Heart right ventricle (tissue), 16 donors: ENCODE data around the gene ARL16. TPM values are rescaled to one million over a fixed set of nuclear protein-coding genes. Genes with fewer than 3 reads are reported as not detected.

ENCODE experiments used
- ATAC-seq, 8 donors: fragments of 200-7000 bp; cut with Tn5 transposase; one replicate each; pipeline ENCODE4 v1.9.1; 2020; ENCODE audit warnings: mild to moderate bottlenecking in 8 of 8, moderate library complexity in 8 of 8, moderate number of reproducible peaks in 1 of 8
- DNase-seq, 2 donors: peaks; one replicate each; pipeline ENCODE4 v3.0.0-alpha.2; 2020
- H3K27ac ChIP-seq, 10 donors: fragments of 200-600 bp; sonication (generic) in 2 of 10; one replicate each; pipeline versions ENCODE4 v1.5.0 to v1.8.0; 2020 to 2022; ENCODE audit warnings: mild to moderate bottlenecking in 3 of 10
- H3K27me3 ChIP-seq, 7 donors: fragments of 200-600 bp; one replicate each; pipeline ENCODE4 v1.8.0; 2021 to 2022; ENCODE audit warnings: mild to moderate bottlenecking in 2 of 7
- H3K36me3 ChIP-seq, 9 donors: fragments of 200-600 bp; sonication (generic) in 1 of 9; one replicate each; pipeline versions ENCODE4 v1.5.0 to v1.8.0; 2020 to 2022; ENCODE audit warnings: mild to moderate bottlenecking in 2 of 9
- H3K4me1 ChIP-seq, 9 donors: fragments of 200-600 bp; sonication (generic) in 1 of 9; one replicate each; pipeline versions ENCODE4 v1.5.0 to v1.8.0; 2020 to 2022; ENCODE audit warnings: mild to moderate bottlenecking in 4 of 9
- H3K4me3 ChIP-seq, 10 donors: fragments of 200-600 bp; sonication (generic) in 2 of 10; one replicate each; pipeline versions ENCODE4 v1.5.0 to v1.8.0; 2020 to 2022; ENCODE audit warnings: mild to moderate bottlenecking in 7 of 10, moderate library complexity in 2 of 10
- H3K9me3 ChIP-seq, 11 donors: fragments of 200-600 bp in 10 of 11; sonication (generic) in 2 of 11; one replicate each; pipeline versions ENCODE4 v1.5.0 to v1.8.0; 2013 to 2022; ENCODE audit warnings: mild to moderate bottlenecking in 2 of 11, control low read depth in 1 of 11, moderate library complexity in 1 of 11
- WGBS, 2 donors: extraction: QIAGEN DNeasy Blood & Tissue Kit; methylation state at CpG; one replicate each; pipeline ENCODE4 v1.1.7; 2013; ENCODE audit warnings: inconsistent platforms in 1 of 2; 5-methylcytosine and 5-hydroxymethylcytosine counted together
- intact Hi-C, 10 donors: fragments of 100-400 bp; cut with DNase I; formaldehyde crosslinking; loops; one replicate each; pipeline versions ENCODE4 v1.11.1 to v1.14.2; 2022
- long read RNA-seq, 3 donors: library from polyadenylated mRNA; unstranded; transcript quantifications; one replicate each; pipeline ENCODE4 v2.0.0, GENCODE V29; 2020 to 2021
- polyA plus RNA-seq, 2 donors: library from polyadenylated mRNA; stranded (reverse); fragments of 200-250 nt; gene quantifications; one replicate each; pipeline ENCODE4 v1.2.3, GENCODE V29; 2013
- total RNA-seq, 10 donors: library from RNA; stranded (reverse); fragmentation: NEBNext Ultra II Directional in 3 of 10; extraction: Animal tissue kit (Norgen Biotek cat#: 25700) in 3 of 10; gene quantifications; one replicate each; pipeline versions ENCODE4 v1.2.1 to v1.2.4, GENCODE V29; 2021 to 2023
- TF ChIP-seq, protein P1 (sequence below), 9 donors: fragments of 200-600 bp; sonication (generic) in 2 of 9; IDR thresholded peaks; one replicate each; pipeline versions ENCODE4 v1.5.0 to v1.8.0; 2021 to 2022; ENCODE audit warnings: antibody characterized with exemption in 9 of 9, mild to moderate bottlenecking in 5 of 9, moderate library complexity in 1 of 9
- donor health status: Arrhythmogenic right ventricular cardiomyopathy.
- donor health status: ischemic (EF 13 %, LVEDD 7.1; RV severe dilation, severe dysfunction).
- donor health status: healthy with polysubstance abuse.
- donor health status: DM: no; HTN: yes; CAD: no.
- donor health status: DM: no; HTN: no; CAD: no.
- donor health status: ischemic (EF 25% LVEDD 6.9; RV normal size, moderate dysfunction).
- donor health status: ischemic (EF 25% LVEDD 5.7; RV mildly dilated, moderate dysfunction).
- donor health status: healthy.
- donor health status: DM: yes; HTN: yes; CAD: no.
- donor health status: Ischemic cardiomyopathy.
- donor health status: ischemic (EF 35%, LVEDD 5.7; RV mildly dilated, moderate dysfunction).
- donor health status: nonischemic (EF 11% LVEDD 7.7; RV severe dilation, severe dysfunction).
- donor health status: DM: yes; HTN: yes; CAD: no.
- donor health status: PGD.
- donor health status: ischemic (EF 29% LVEDD 5.4; RV normal size, mild dysfunction).
- donor health status: nonischemic (EF 23%, LVEDD 6.1; RV moderate dilation, normal function).

Gene ARL16, protein sequence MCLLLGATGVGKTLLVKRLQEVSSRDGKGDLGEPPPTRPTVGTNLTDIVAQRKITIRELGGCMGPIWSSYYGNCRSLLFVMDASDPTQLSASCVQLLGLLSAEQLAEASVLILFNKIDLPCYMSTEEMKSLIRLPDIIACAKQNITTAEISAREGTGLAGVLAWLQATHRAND
- total RNA-seq (10 to 100 TPM; 11.1 to 19.1 (median 15.7) TPM), polyA plus RNA-seq (10 to 100 TPM; 29.1 to 41.2 TPM)
- long read RNA-seq, donor 1, transcript ARL16-201 (5 exons, 1,227 nt), result major isoform, 7 of 17 reads
- long read RNA-seq, donor 1, partial matches to known transcripts, result 1 of 17 reads
- long read RNA-seq, donor 1, other reads (novel, unspliced or antisense), result 7 of 17 reads
- long read RNA-seq, donor 2, partial matches to known transcripts, result 2 of 14 reads
- long read RNA-seq, donor 2, other reads (novel, unspliced or antisense), result 7 of 14 reads
- long read RNA-seq, donor 3, transcript ARL16-201 (5 exons, 1,227 nt), result major isoform, 8 of 19 reads
- long read RNA-seq, donor 3, partial matches to known transcripts, result 0 of 19 reads
- long read RNA-seq, donor 3, other reads (novel, unspliced or antisense), result 3 of 19 reads

DNA sequence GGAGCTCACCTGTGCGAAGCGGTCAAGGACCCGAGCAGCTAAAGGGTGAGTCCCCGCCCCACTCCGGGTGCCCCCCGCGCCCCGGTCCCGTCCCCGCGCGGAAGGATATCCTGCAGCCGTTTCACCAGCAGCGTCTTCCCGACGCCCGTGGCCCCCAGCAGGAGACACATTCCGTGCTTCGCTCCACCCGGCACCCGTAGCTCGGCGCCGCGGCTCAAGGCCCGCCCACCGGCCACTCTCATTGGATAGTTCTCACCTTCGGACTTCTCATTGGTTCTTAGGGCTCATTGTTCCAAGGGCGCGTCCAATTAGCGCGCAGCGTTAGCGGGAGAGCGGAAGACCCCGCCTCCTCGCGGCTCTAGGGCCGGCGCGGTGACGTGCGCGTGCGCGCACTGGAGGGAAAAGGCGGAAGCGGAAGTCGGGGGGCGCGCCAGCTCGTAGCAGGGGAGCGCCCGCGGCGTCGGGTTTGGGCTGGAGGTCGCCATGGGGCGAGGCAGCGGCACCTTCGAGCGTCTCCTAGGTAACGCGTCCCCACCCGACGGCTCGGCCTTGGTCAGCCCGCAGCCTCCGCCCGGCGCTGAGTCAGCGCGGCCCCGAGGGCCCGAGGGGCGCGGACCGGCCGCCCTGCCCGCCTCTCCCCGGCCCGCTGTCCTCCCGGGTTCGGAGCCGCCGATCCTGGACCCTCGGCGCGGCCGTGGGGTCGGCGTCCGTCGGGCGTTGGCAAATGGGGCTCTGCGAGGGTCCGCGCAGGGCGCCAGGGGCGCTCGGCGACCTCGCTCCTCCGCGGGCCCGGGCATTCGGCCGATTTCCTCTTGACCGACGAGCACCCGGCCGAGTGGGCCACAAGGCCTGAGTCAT is at the start of gene ARL16, which contains the start of gene HGS:
Gene ARL16, minus strand, starts transcription at position 214 of the 858 bp plus-strand sequence. Its CDS starts 44 bp downstream, at position 170.
Gene HGS, plus strand, starts transcription at position 428 of the 858 bp plus-strand sequence. Its CDS starts 56 bp downstream, at position 484.
- Histone ChIP-seq H3K36me3 (peaks cover 0 to 52% (median 25%) of the 10 kb centered on the region in 9 donors), H3K9me3 (no peaks in the 10 kb centered on the region), H3K4me3 (peak within 1 kb of the TSS; percentile 71 to 100 (median 95)), H3K4me1 (peaks cover 15 to 57% (median 32%) of the 10 kb centered on the region in 9 donors), H3K27ac (peak within 1 kb of the TSS in 9 of 10 donors; percentile 74 to 96 (median 91)), H3K27me3 (no peaks in the 10 kb centered on the region)
- DNase-seq (peak; percentile 98), ATAC-seq (peak; percentile 95 to 99 (median 99))
- intact Hi-C loops, result loop anchor here in 1 of 10 donors (1.0 kb wide), 1 partner anchor 18 kb away; the partner anchor contains the start of genes CCDC137 and OXLD1
- WGBS, 2 donors, result 0 to 1% methylated on average over 97 to 112 of the region's 112 CpGs
- TF ChIP-seq, protein P1, sequence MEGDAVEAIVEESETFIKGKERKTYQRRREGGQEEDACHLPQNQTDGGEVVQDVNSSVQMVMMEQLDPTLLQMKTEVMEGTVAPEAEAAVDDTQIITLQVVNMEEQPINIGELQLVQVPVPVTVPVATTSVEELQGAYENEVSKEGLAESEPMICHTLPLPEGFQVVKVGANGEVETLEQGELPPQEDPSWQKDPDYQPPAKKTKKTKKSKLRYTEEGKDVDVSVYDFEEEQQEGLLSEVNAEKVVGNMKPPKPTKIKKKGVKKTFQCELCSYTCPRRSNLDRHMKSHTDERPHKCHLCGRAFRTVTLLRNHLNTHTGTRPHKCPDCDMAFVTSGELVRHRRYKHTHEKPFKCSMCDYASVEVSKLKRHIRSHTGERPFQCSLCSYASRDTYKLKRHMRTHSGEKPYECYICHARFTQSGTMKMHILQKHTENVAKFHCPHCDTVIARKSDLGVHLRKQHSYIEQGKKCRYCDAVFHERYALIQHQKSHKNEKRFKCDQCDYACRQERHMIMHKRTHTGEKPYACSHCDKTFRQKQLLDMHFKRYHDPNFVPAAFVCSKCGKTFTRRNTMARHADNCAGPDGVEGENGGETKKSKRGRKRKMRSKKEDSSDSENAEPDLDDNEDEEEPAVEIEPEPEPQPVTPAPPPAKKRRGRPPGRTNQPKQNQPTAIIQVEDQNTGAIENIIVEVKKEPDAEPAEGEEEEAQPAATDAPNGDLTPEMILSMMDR (IDR thresholded peaks at IDR 0.05), result no peak

DNA sequence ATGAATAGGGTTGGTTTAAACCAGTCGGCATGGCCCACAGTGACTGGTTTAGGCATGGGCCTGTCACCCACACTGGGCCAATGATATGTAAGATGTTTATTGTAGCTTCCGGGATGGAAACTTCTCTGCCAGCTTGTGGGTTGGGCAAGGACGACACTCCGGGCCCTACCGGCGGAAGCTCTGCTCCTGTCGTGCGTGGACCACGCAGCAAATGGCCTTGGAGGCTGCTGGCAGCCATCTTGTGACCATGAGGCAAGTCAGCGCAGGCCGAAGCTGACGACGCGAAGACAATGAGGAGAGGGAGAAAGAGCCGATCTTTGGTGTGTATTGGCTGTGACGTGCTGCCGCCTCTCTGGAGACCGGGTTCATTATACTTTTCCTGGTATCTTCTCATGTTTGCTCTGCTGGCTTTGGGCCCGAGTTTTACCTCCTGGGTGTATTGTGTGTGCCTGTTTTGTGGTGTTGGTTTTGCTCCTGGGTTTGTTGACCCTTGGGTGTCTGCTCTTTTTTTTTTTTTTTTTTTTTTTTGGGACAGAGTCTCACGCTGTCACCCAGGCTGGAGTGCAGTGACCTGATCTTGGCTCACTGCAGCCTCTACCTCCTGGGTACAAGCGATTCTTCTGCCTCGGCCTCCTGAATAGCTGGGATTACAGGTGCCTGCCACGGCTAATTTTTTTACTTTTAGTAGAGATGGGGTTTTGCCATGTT is 43.9 kb upstream of the ARL16 start:
- WGBS, 2 donors, result 89 to 91% methylated on average over 23 of the region's 23 CpGs
- no peak for ATAC-seq
- H3K36me3 ChIP-seq, result no peaks in the 10 kb centered on the region
- TF ChIP-seq, protein P1 (IDR thresholded peaks at IDR 0.05), result no peak
- no peaks in the 10 kb centered on the region for H3K9me3 ChIP-seq
- no peak overlapping the region for H3K27ac ChIP-seq
- no peak overlapping the region for H3K4me3 ChIP-seq
- DNase-seq, result no peak
- peaks cover 0 to 29% (median 14%) of the 10 kb centered on the region in 7 donors for H3K27me3 ChIP-seq
- intact Hi-C loops, result no loop called here
- peaks cover 0 to 21% (median 11%) of the 10 kb centered on the region in 9 donors for H3K4me1 ChIP-seq

DNA sequence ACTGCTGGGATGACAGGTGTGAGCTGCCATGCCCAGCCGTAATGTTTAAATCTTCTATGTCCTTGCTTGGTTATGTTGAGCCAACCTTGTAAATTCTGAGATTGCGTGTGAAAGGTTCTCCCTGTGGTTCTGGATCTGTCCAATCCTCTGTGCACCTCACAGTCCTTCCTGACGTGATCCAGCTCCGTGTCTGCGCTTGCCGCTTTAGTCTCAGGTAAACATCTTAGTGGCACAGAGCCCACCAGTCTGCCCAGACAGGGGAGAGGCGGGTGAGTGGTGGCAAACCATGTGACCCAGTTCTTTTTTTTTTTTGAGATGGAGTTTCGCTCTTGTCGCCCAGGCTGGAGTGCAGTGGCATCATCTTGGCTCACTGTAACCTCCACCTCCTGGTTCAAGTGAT is 42.4 kb upstream of the ARL16 start:
- intact Hi-C loops, result no loop called here
- Histone ChIP-seq H3K27ac (no peak overlapping the region), H3K36me3 (no peaks in the 10 kb centered on the region), H3K4me3 (no peak overlapping the region), H3K4me1 (peaks cover 0 to 27% (median 16%) of the 10 kb centered on the region in 9 donors), H3K9me3 (no peaks in the 10 kb centered on the region), H3K27me3 (peaks cover 0 to 20% (median 6%) of the 10 kb centered on the region in 7 donors)
- no peak for ATAC-seq
- TF ChIP-seq, protein P1 (IDR thresholded peaks at IDR 0.05), result no peak
- no peak for DNase-seq
- WGBS, 2 donors, result 77 to 83% methylated on average over 9 of the region's 9 CpGs
